Measurements from ENCODE around the gene TUSC1. TPM values are rescaled to one million over a fixed set of nuclear protein-coding genes. Genes with fewer than 3 reads are reported as not detected.
"Not testable (repeated sequence)": the region's sequence is repeated elsewhere in the genome, so short reads cannot be mapped to it uniquely, and the experiment has no call there.

The TUSC1 gene
- total RNA-seq, 4 donors from 2014 or later = 9.8 to 24.5 (median 20.8) TPM

- Histone ChIP-seq H3K27me3 (no peaks in the 10 kb centered on the region), H3K4me1 (peaks cover 7% of the 10 kb centered on the region), H3K9me3 (no peaks in the 10 kb centered on the region), H3K4me3 (no peak overlapping the region), H3K36me3 (no peaks in the 10 kb centered on the region), H3K27ac (no peak overlapping the region)
- 88% methylated on average over 4 of the region's 4 CpGs for WGBS
- no peak for DNase-seq (ENCODE audit: low spot score in 2 of 2)
- TF ChIP-seq CTCF (IDR thresholded peaks at IDR 0.05) (no peak), EP300 (IDR thresholded peaks at IDR 0.05) (no peak), POLR2AphosphoS5 (IDR thresholded peaks at IDR 0.05) (no peak), POLR2A (IDR thresholded peaks at IDR 0.05) (no peak)
Observed at GRCh38 chr9:25704800-25705199, 26.6 kb upstream of the TUSC1 start.

- Histone ChIP-seq H3K36me3 (no peaks in the 10 kb centered on the region), H3K4me1 (peaks cover 7% of the 10 kb centered on the region), H3K27ac (no peak overlapping the region), H3K4me3 (no peak overlapping the region), H3K27me3 (no peaks in the 10 kb centered on the region), H3K9me3 (no peaks in the 10 kb centered on the region)
- TF ChIP-seq EP300 (IDR thresholded peaks at IDR 0.05) (no peak), POLR2AphosphoS5 (IDR thresholded peaks at IDR 0.05) (no peak), POLR2A (IDR thresholded peaks at IDR 0.05) (no peak), CTCF (IDR thresholded peaks at IDR 0.05) (no peak)
- DNase-seq (ENCODE audit: low spot score in 2 of 2) = no peak
- 42% methylated on average over 2 of the region's 2 CpGs for WGBS
Observed at GRCh38 chr9:25703701-25704357, 25.6 kb upstream of the TUSC1 start.

- no peak for DNase-seq (ENCODE audit: low spot score in 2 of 2)
Observed at GRCh38 chr9:25702536-25702935, 24.3 kb upstream of the TUSC1 start.

GRCh38 chr9:25700899-25701298 lies 22.7 kb upstream of the TUSC1 start:
- H3K9me3 ChIP-seq; H3K36me3 ChIP-seq; H3K27me3 ChIP-seq; H3K27ac ChIP-seq; H3K4me1 ChIP-seq; DNase-seq (ENCODE audit: low spot score in 2 of 2); H3K4me3 ChIP-seq: not testable (repeated sequence)
- WGBS = 49% methylated on average over 3 of the region's 3 CpGs

More at GRCh38 chr9:25702536-25702935, 24.3 kb upstream of the TUSC1 start:
- H3K36me3 ChIP-seq = no peaks in the 10 kb centered on the region
- H3K27ac ChIP-seq = no peak overlapping the region
- 73% methylated on average over 3 of the region's 3 CpGs for WGBS
- H3K9me3 ChIP-seq = no peaks in the 10 kb centered on the region
- H3K27me3 ChIP-seq = no peaks in the 10 kb centered on the region
- H3K4me1 ChIP-seq = peaks cover 7% of the 10 kb centered on the region
- H3K4me3 ChIP-seq = no peak overlapping the region
- TF ChIP-seq EP300 (IDR thresholded peaks at IDR 0.05) (no peak), CTCF (IDR thresholded peaks at IDR 0.05) (no peak), POLR2A (IDR thresholded peaks at IDR 0.05) (no peak), POLR2AphosphoS5 (IDR thresholded peaks at IDR 0.05) (no peak)

- peaks cover 7% of the 10 kb centered on the region for H3K4me1 ChIP-seq
- DNase-seq (ENCODE audit: low spot score in 2 of 2) = no peak
- no peaks in the 10 kb centered on the region for H3K9me3 ChIP-seq
- no peaks in the 10 kb centered on the region for H3K36me3 ChIP-seq
- TF ChIP-seq CTCF (IDR thresholded peaks at IDR 0.05) = no peak
- TF ChIP-seq POLR2A (IDR thresholded peaks at IDR 0.05) = no peak
- no peak for TF ChIP-seq POLR2AphosphoS5 (IDR thresholded peaks at IDR 0.05)
- TF ChIP-seq EP300 (IDR thresholded peaks at IDR 0.05) = no peak
- H3K4me3 ChIP-seq = no peak overlapping the region
- H3K27me3 ChIP-seq = no peaks in the 10 kb centered on the region
- H3K27ac ChIP-seq = no peak overlapping the region
Observed at GRCh38 chr9:25700430-25700829, 22.2 kb upstream of the TUSC1 start.

- Histone ChIP-seq H3K27me3 (no peaks in the 10 kb centered on the region), H3K36me3 (no peaks in the 10 kb centered on the region), H3K4me1 (no peaks in the 10 kb centered on the region), H3K4me3 (no peak overlapping the region), H3K27ac (no peak overlapping the region), H3K9me3 (no peaks in the 10 kb centered on the region)
- 66% methylated on average over 4 of the region's 4 CpGs for WGBS
- TF ChIP-seq EP300 (IDR thresholded peaks at IDR 0.05) (no peak), POLR2A (IDR thresholded peaks at IDR 0.05) (no peak), POLR2AphosphoS5 (IDR thresholded peaks at IDR 0.05) (no peak), CTCF (IDR thresholded peaks at IDR 0.05) (no peak)
- DNase-seq (ENCODE audit: low spot score in 2 of 2) = no peak
Observed at GRCh38 chr9:25691786-25692185, 13.5 kb upstream of the TUSC1 start.

All from suprapubic skin (tissue), 4 donors.